ENCODE measurements around the gene TSPYL1. TPM values are rescaled to one million over a fixed set of nuclear protein-coding genes. Genes with fewer than 3 reads are reported as not detected.

TSPYL1 gene
- total RNA-seq, 1 experiment from 2014 or later = 70.3 TPM

GRCh38 chr6:116256694-116257093 is 23.0 kb downstream of the TSPYL1 start:
- H3K9me3 ChIP-seq (ENCODE audit: control insufficient read depth in 1 of 2, insufficient read depth in 1 of 2, low read depth in 1 of 2, low read length in 2 of 2) = no peaks in the 10 kb centered on the region
- no peaks in the 10 kb centered on the region for H3K36me3 ChIP-seq (ENCODE audit: control insufficient read depth in 1 of 2, insufficient read depth in 2 of 2, low read length in 2 of 2)
- H3K27me3 ChIP-seq (ENCODE audit: insufficient read depth, low read length) = no peaks in the 10 kb centered on the region
- H3K4me2 ChIP-seq (ENCODE audit: low read length) = no peak overlapping the region
- no peaks in the 10 kb centered on the region for H3K9me2 ChIP-seq (ENCODE audit: insufficient read depth)
- DNase-seq (ENCODE audit: low read depth, low spot score) (no peak), ATAC-seq (no peak)
- intact Hi-C loops (cut with micrococcal nuclease) = no loop called here
- no peak overlapping the region for H3K9ac ChIP-seq (ENCODE audit: low read length)
- TF ChIP-seq SP1 (IDR thresholded peaks at IDR 0.05; ENCODE audit: low read depth) = no peak
- TF ChIP-seq RAD21 (IDR thresholded peaks at IDR 0.05; ENCODE audit: low read depth) = no peak
- no peak for TF ChIP-seq JUND (IDR thresholded peaks at IDR 0.05)
- TF ChIP-seq POLR2A (IDR thresholded peaks at IDR 0.05; ENCODE audit: borderline replicate concordance, extremely low read depth, insufficient read depth, insufficient read length) = no peak
- TF ChIP-seq EGR1 (IDR thresholded peaks at IDR 0.05; ENCODE audit: low read depth) = no peak
- no peak for TF ChIP-seq FOSL1 (IDR thresholded peaks at IDR 0.05; ENCODE audit: low read depth)
- TF ChIP-seq REST (IDR thresholded peaks at IDR 0.05; ENCODE audit: low read depth) = no peak
- no peak for TF ChIP-seq ZFX (IDR thresholded peaks at IDR 0.05)
- TF ChIP-seq SIN3A (IDR thresholded peaks at IDR 0.05; ENCODE audit: low read depth) = no peak
- no peak for TF ChIP-seq EZH2 (IDR thresholded peaks at IDR 0.05)
- no peak for TF ChIP-seq CEBPB (IDR thresholded peaks at IDR 0.05; ENCODE audit: low read depth)
- TF ChIP-seq EZH2phosphoT487 (IDR thresholded peaks at IDR 0.05; ENCODE audit: borderline replicate concordance) = no peak
- TF ChIP-seq ZNF274 (IDR thresholded peaks at IDR 0.05; ENCODE audit: low read depth, low read length) = no peak
- TF ChIP-seq CTCF (IDR thresholded peaks at IDR 0.05 in 2 of 3, conservative IDR thresholded peaks at IDR 0.05 in 1 of 3; ENCODE audit: borderline replicate concordance in 1 of 3, insufficient read depth in 1 of 3, low read depth in 2 of 3, low read length in 2 of 3) = no peak
- TF ChIP-seq ZBTB33 (IDR thresholded peaks at IDR 0.05; ENCODE audit: extremely low read depth, insufficient replicate concordance, low read length) = no peak
- TF ChIP-seq CBX3 (IDR thresholded peaks at IDR 0.05; ENCODE audit: low read depth) = no peak
- TF ChIP-seq TCF7L2 (IDR thresholded peaks at IDR 0.05; ENCODE audit: borderline replicate concordance, extremely low read depth, insufficient read depth, insufficient read length) = no peak
- BruUV-seq (replicated peaks) = no TSS peak
- ChIA-PET POLR2A (no interaction called here), RAD21 (ENCODE audit: low non-redundant PET in 1 of 2, low total read pairs in 2 of 2, uncharacterized antibody in 2 of 2, unreplicated experiment in 2 of 2) (no interaction called here), CTCF (no interaction called here)
- no peak overlapping the region for H2AFZ ChIP-seq (ENCODE audit: low read depth, low read length, poor library complexity, severe bottlenecking)
- H3K4me3 ChIP-seq (replicated peaks in 1 of 2; ENCODE audit: low read depth in 1 of 2, low read length in 2 of 2) = no peak overlapping the region
- H3K4me1 ChIP-seq (ENCODE audit: control insufficient read depth in 1 of 2, insufficient read depth in 2 of 2, low read length in 2 of 2) = peaks cover 0 to 8% of the 10 kb centered on the region in 2 experiments; a peak in 2 of 4 replicates
- H3K27ac ChIP-seq (ENCODE audit: low read depth, low read length) = no peak overlapping the region
- H3K79me2 ChIP-seq (ENCODE audit: insufficient read depth, low read length) = peaks cover 13% of the 10 kb centered on the region; the same call in 1 of the 2 replicates
- H4K20me1 ChIP-seq (ENCODE audit: insufficient read depth) = no peaks in the 10 kb centered on the region
